OCI-LY7 (cell line): Measurements from ENCODE around the gene GAL. TPM values are rescaled to one million over a fixed set of nuclear protein-coding genes. Genes with fewer than 3 reads are reported as not detected.

Experiments
- BruUV-seq: library from RNA; stranded (reverse); fragments of 400-500 nt; replicated peaks from 2 replicates; lab custom pipeline; 2021; lab: Mats Ljungman, UMichigan
- CTCF ChIA-PET: fragments of 300-600 bp; sonication (Branson Sonifier 250); formaldehyde crosslinking; loops from one replicate; lab custom pipeline; 2022; ENCODE audit warnings: antibody characterized with exemption; ENCODE audit not compliant: unreplicated experiment; lab: Charles Lee
- POLR2A ChIA-PET: fragments of 300-600 bp; sonication (Branson Sonifier 250); formaldehyde crosslinking; loops from one replicate; lab custom pipeline; 2022; ENCODE audit warnings: antibody characterized with exemption; lab: Charles Lee
- DNase-seq: peaks from one replicate; pipeline ENCODE4 v3.0.0-alpha.2; 2015; ENCODE audit warnings: low spot score
- H2AFZ ChIP-seq: fragments of 200-600 bp; sonication (generic), shearing (Covaris generic); 2 replicates; pipeline ENCODE4 v1.6.1; 2014; ENCODE audit warnings: mild to moderate bottlenecking, antibody characterized with exemption, low read length, moderate library complexity
- H3K27ac ChIP-seq: fragments of 200-600 bp; sonication (generic); 2 replicates; pipeline ENCODE4 v1.5.1; 2014; ENCODE audit warnings: mixed run types, low read depth, mild to moderate bottlenecking, moderate library complexity, low read length, inconsistent platforms; ENCODE audit not compliant: poor library complexity, severe bottlenecking
- H3K36me3 ChIP-seq: fragments of 200-600 bp; sonication (generic); 2 replicates; pipeline ENCODE4 v1.6.1; 2014; ENCODE audit warnings: mild to moderate bottlenecking, antibody characterized with exemption, low read length, moderate library complexity, mixed read lengths; ENCODE audit not compliant: insufficient read depth
- H3K4me1 ChIP-seq: fragments of 200-600 bp; sonication (generic); 2 replicates; pipeline ENCODE4 v1.5.1; 2014; ENCODE audit warnings: mild to moderate bottlenecking, low read length; ENCODE audit not compliant: insufficient read depth, poor library complexity, severe bottlenecking
- H3K4me2 ChIP-seq: fragments of 200-600 bp; sonication (generic); 2 replicates; pipeline ENCODE4 v1.6.1; 2014; ENCODE audit warnings: mild to moderate bottlenecking, low read length
- H3K4me3 ChIP-seq: fragments of 200-600 bp; sonication (generic); 2 replicates; pipeline ENCODE4 v1.5.1; 2014; ENCODE audit warnings: mild to moderate bottlenecking, low read depth, low read length; ENCODE audit not compliant: poor library complexity, severe bottlenecking
- H3K79me2 ChIP-seq: fragments of 200-600 bp; sonication (generic); 2 replicates; pipeline ENCODE4 v1.6.1; 2016; ENCODE audit warnings: low read depth, mild to moderate bottlenecking, low read length, moderate library complexity, mixed read lengths; ENCODE audit not compliant: insufficient read depth
- H3K9me2 ChIP-seq: fragments of 200-600 bp; sonication (generic); 2 replicates; pipeline ENCODE4 v1.6.1; 2016; ENCODE audit warnings: mild to moderate bottlenecking, low read length, mixed read lengths; ENCODE audit not compliant: insufficient read depth
- H3K9me3 ChIP-seq: fragments of 200-600 bp; sonication (generic); 2 replicates; pipeline ENCODE4 v1.6.1; 2014; ENCODE audit warnings: mild to moderate bottlenecking, mixed run types, low read length, mixed read lengths
- H4K20me1 ChIP-seq: fragments of 200-600 bp; sonication (generic); 2 replicates; pipeline ENCODE4 v1.6.1; 2014; ENCODE audit warnings: mild to moderate bottlenecking, antibody characterized with exemption, low read length, moderate library complexity, mixed read lengths; ENCODE audit not compliant: insufficient read depth
- CTCF ChIP-seq: fragments of 200-600 bp; sonication (generic); conservative IDR thresholded peaks from 2 replicates; pipeline ENCODE4 v1.5.1; 2014; ENCODE audit warnings: mild to moderate bottlenecking, antibody characterized with exemption, low read length, moderate library complexity, mixed read lengths
- EZH2phosphoT487 ChIP-seq: fragments of 200-600 bp; sonication (generic); IDR thresholded peaks from 2 replicates; pipeline ENCODE4 v1.6.1; 2018; ENCODE audit warnings: low read depth, borderline replicate concordance, mild to moderate bottlenecking, mixed run types, antibody characterized with exemption, low read length, moderate library complexity, mixed read lengths
- intact Hi-C: fragments of 100-400 bp; cut with micrococcal nuclease; formaldehyde crosslinking; loops from one replicate; pipeline ENCODE4 v1.10.0; 2022; ENCODE audit not compliant: unreplicated experiment
- total RNA-seq, 2 experiments: library from RNA; depleted of rRNA in 1 of 2; stranded (reverse); fragments of >200 nt in 1 of 2; shearing (Covaris generic) in 1 of 2; gene quantifications; 2 replicates each; pipeline ENCODE4 v1.2.3, GENCODE V29; 2014 to 2022

GAL gene
- total RNA-seq, 2 experiments from 2014 or later = not detected

- H3K4me3 ChIP-seq = no peak overlapping the region
- DNase-seq = no peak
- H3K36me3 ChIP-seq = no peaks in the 10 kb centered on the region
- H3K9me2 ChIP-seq = no peaks in the 10 kb centered on the region
- BruUV-seq = no TSS peak
- no peak for TF ChIP-seq CTCF
- no peak overlapping the region for H2AFZ ChIP-seq
- H3K4me2 ChIP-seq = no peak overlapping the region
- no peaks in the 10 kb centered on the region for H3K4me1 ChIP-seq
- H3K27ac ChIP-seq = no peak overlapping the region
- H4K20me1 ChIP-seq = no peaks in the 10 kb centered on the region
- ChIA-PET POLR2A (interaction anchor here (0.6 kb wide), 1 partner anchor 448 kb away, joined by 4 read pairs; no protein-coding TSS in a partner anchor), CTCF (no interaction called here)
- H3K79me2 ChIP-seq = no peaks in the 10 kb centered on the region
- H3K9me3 ChIP-seq = no peaks in the 10 kb centered on the region
- intact Hi-C loops = no loop called here
These were observed 42.5 kb upstream of the GAL start for GRCh38 chr11:68641880-68642279.

- TF ChIP-seq EZH2phosphoT487 = no peak
- TF ChIP-seq CTCF = no peak
- H3K36me3 ChIP-seq = no peaks in the 10 kb centered on the region
- H3K4me2 ChIP-seq = no peak overlapping the region
- no peak overlapping the region for H3K27ac ChIP-seq
- H3K9me3 ChIP-seq = no peaks in the 10 kb centered on the region
- no TSS peak for BruUV-seq
- ChIA-PET CTCF (no interaction called here), POLR2A (interaction anchor here (0.6 to 0.7 kb wide), 2 partner anchors 46 to 76 kb away, joined by 3 to 4 read pairs; no protein-coding TSS in a partner anchor)
- no peaks in the 10 kb centered on the region for H3K9me2 ChIP-seq
- H4K20me1 ChIP-seq = no peaks in the 10 kb centered on the region
- no peak overlapping the region for H3K4me3 ChIP-seq
- no peak for DNase-seq
- intact Hi-C loops = no loop called here
- H3K79me2 ChIP-seq = no peaks in the 10 kb centered on the region
- no peak overlapping the region for H2AFZ ChIP-seq
- H3K4me1 ChIP-seq = no peaks in the 10 kb centered on the region
These were observed 40.8 kb upstream of the GAL start for GRCh38 chr11:68643585-68643984.

- no peak for TF ChIP-seq CTCF
- TF ChIP-seq EZH2phosphoT487 = no peak
- H3K27ac ChIP-seq = no peak overlapping the region
- no TSS peak for BruUV-seq
- intact Hi-C loops = no loop called here
- H3K9me3 ChIP-seq = no peaks in the 10 kb centered on the region
- CTCF ChIA-PET = no interaction called here
- H3K4me2 ChIP-seq = no peak overlapping the region
- H3K4me1 ChIP-seq = no peaks in the 10 kb centered on the region
- no peak overlapping the region for H3K4me3 ChIP-seq
- no peaks in the 10 kb centered on the region for H3K36me3 ChIP-seq
- no peak for DNase-seq
- no peaks in the 10 kb centered on the region for H3K79me2 ChIP-seq
- no peaks in the 10 kb centered on the region for H4K20me1 ChIP-seq
- POLR2A ChIA-PET = interaction anchor here (0.7 kb wide), 1 partner anchor 32 kb away, joined by 3 read pairs; no protein-coding TSS in a partner anchor
- H2AFZ ChIP-seq = no peak overlapping the region
- H3K9me2 ChIP-seq = no peaks in the 10 kb centered on the region
These were observed 37.5 kb upstream of the GAL start for GRCh38 chr11:68646832-68647231.
